ENCODE measurements around the gene PLXND1.

Gene PLXND1

DNA sequence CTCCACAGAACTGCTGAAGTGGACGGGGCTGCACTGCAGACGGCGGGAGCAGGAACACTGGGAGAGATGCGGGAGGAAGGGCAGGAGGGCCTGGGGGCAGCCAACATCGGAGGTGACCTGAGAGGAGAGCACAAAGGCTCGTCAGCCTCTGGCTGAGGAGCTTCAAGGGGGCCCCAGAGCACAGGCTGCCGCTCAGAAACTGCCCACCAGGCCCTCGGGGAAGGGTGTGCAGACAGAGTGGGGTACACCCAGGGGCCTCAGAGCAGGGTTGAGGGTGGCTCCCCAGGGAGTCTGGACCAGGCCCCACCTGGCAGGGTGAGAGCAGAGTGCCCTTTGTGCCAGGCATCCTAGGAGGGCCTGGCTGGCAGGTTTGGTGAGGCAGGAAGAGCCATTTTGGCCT lies 92.8 kb downstream of the PLXND1 start:
- no peaks in the 10 kb centered on the region for H3K27me3 ChIP-seq (ENCODE audit: control insufficient read depth in 1 of 2, insufficient read depth in 2 of 2, low read length in 2 of 2)
- H3K36me3 ChIP-seq (ENCODE audit: control insufficient read depth in 2 of 2, insufficient read depth in 2 of 2, low read length in 2 of 2) = peaks cover 4 to 41% of the 10 kb centered on the region in 2 donors
- no peaks in the 10 kb centered on the region for H3K9me3 ChIP-seq (ENCODE audit: control insufficient read depth in 2 of 2, low read length in 2 of 2)
- no peak overlapping the region for H3K9ac ChIP-seq (ENCODE audit: low read length in 2 of 2)
- no peaks in the 10 kb centered on the region for H3K4me1 ChIP-seq (ENCODE audit: control insufficient read depth, insufficient read depth, low read length)
- H3K4me3 ChIP-seq (ENCODE audit: low read length in 2 of 2) = no peak overlapping the region
- H3K27ac ChIP-seq (ENCODE audit: low read length) = no peak overlapping the region

DNA sequence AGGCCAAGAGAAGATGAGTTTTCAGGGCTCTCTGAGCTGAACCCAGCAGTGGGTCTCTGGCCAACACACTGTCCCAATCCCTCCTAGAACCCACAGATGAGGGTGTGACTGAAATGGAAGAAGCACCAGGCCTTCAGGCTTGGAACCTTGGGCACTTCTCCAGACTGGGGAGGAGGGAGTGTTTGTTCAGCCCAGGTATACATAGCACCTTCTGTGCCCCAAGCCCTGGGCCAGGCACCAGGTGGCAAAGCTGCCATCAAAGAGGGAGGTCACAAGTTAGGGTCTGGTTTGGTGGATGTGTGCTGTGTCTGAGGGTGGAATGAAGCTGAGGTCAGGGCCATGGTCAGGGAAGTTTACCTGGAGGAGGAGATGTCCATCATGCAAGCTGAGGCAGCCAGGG lies 93.9 kb downstream of the PLXND1 start:
- Histone ChIP-seq H3K4me3 (ENCODE audit: low read length in 2 of 2) (no peak overlapping the region), H3K9ac (ENCODE audit: low read length in 2 of 2) (no peak overlapping the region), H3K27ac (ENCODE audit: low read length) (no peak overlapping the region), H3K27me3 (ENCODE audit: control insufficient read depth in 1 of 2, insufficient read depth in 2 of 2, low read length in 2 of 2) (no peaks in the 10 kb centered on the region), H3K36me3 (ENCODE audit: control insufficient read depth in 2 of 2, insufficient read depth in 2 of 2, low read length in 2 of 2) (peaks cover 6 to 48% of the 10 kb centered on the region in 2 donors), H3K4me1 (ENCODE audit: control insufficient read depth, insufficient read depth, low read length) (no peaks in the 10 kb centered on the region), H3K9me3 (ENCODE audit: control insufficient read depth in 2 of 2, low read length in 2 of 2) (no peaks in the 10 kb centered on the region)

DNA sequence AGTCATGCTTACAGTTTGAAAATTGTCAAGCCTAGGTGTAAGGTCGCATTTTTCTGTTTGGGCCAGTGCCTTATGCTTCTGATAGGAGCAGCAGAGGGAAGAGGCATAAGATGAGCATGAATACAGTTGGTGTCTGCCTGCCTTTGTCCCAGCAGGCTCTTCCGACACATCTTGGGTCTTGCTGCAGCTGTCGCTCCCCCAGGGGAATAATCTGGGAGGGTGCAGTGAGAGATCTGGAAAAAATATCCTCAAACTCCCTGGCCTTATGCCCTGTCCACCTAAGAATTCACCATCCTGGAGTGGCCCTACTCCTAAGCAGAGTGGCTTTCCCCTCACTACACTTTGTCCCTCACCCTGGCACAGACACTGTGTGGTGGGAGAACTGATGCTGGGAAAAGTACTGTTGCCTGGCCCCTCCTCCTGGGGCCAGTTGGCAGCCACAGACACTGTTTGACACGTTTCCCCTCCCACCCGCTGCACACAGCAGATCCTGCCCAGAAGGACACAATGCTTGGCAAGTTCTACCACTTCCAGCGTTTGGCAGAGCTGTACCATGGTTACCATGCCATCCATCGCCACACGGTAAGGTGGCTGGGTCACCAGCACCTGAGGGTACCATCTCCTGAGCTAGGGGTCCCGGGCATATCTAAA lies 99.2 kb downstream of the PLXND1 start:
- Histone ChIP-seq H3K27ac (ENCODE audit: low read length) (no peak overlapping the region), H3K9ac (ENCODE audit: low read length in 2 of 2) (no peak overlapping the region), H3K36me3 (ENCODE audit: control insufficient read depth in 2 of 2, insufficient read depth in 2 of 2, low read length in 2 of 2) (peaks cover 21 to 49% of the 10 kb centered on the region in 2 donors), H3K4me1 (ENCODE audit: control insufficient read depth, insufficient read depth, low read length) (peaks cover 2% of the 10 kb centered on the region), H3K9me3 (ENCODE audit: control insufficient read depth in 2 of 2, low read length in 2 of 2) (no peaks in the 10 kb centered on the region), H3K27me3 (ENCODE audit: control insufficient read depth in 1 of 2, insufficient read depth in 2 of 2, low read length in 2 of 2) (no peaks in the 10 kb centered on the region), H3K4me3 (ENCODE audit: low read length in 2 of 2) (no peak overlapping the region)

DNA sequence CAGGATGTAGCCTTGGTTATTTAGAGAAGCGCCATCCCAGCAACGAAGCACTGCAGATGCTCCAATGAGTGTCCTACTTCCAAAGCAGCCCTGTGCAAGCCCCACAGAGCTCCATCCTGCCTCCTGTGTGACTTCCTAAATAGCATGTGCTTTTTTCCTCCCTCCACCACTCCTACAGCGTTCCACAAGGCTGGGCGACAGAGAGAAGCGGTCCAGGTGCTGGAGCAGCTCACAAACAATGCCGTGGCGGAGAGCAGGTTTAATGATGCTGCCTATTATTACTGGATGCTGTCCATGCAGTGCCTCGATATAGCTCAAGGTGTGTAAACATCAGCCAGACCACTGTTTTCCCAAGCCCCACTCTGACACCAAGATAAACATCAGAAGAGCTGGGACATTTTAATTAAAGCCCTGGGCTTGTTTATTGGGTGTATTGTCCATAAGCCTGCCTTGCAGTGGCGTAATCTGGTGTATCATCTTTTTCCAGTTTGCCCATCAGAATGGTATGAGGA lies 100.2 kb downstream of the PLXND1 start:
- peaks cover 21 to 47% of the 10 kb centered on the region in 2 donors for H3K36me3 ChIP-seq (ENCODE audit: control insufficient read depth in 2 of 2, insufficient read depth in 2 of 2, low read length in 2 of 2)
- H3K4me3 ChIP-seq (ENCODE audit: low read length in 2 of 2) = no peak overlapping the region
- peaks cover 2% of the 10 kb centered on the region for H3K4me1 ChIP-seq (ENCODE audit: control insufficient read depth, insufficient read depth, low read length)
- H3K9ac ChIP-seq (ENCODE audit: low read length in 2 of 2) = no peak overlapping the region
- H3K27me3 ChIP-seq (ENCODE audit: control insufficient read depth in 1 of 2, insufficient read depth in 2 of 2, low read length in 2 of 2) = no peaks in the 10 kb centered on the region
- H3K27ac ChIP-seq (ENCODE audit: low read length) = no peak overlapping the region
- no peaks in the 10 kb centered on the region for H3K9me3 ChIP-seq (ENCODE audit: control insufficient read depth in 2 of 2, low read length in 2 of 2)

DNA sequence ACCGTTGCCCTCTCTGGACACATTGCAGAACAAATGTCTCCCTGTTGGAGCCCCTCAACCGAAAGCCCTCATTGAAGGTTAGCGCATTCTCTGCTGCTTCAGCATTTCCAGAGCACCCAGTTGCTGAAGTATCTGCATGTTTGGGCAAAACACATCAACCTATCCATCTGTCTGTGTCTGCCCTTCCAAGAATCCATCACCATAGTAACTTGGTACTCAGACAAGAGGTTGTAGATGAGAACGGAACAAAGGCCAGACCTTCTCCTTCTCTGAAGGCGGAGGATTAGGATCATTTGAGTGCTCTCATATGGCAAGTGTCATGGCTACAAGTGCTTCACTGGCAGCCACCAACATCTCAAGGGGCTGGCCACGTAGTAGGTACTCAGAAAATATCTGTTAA lies 101.1 kb downstream of the PLXND1 start:
- no peaks in the 10 kb centered on the region for H3K9me3 ChIP-seq (ENCODE audit: control insufficient read depth in 2 of 2, low read length in 2 of 2)
- H3K4me3 ChIP-seq (ENCODE audit: low read length in 2 of 2) = no peak overlapping the region
- no peak overlapping the region for H3K9ac ChIP-seq (ENCODE audit: low read length in 2 of 2)
- no peaks in the 10 kb centered on the region for H3K27me3 ChIP-seq (ENCODE audit: control insufficient read depth in 1 of 2, insufficient read depth in 2 of 2, low read length in 2 of 2)
- H3K4me1 ChIP-seq (ENCODE audit: control insufficient read depth, insufficient read depth, low read length) = peaks cover 2% of the 10 kb centered on the region
- H3K27ac ChIP-seq (ENCODE audit: low read length) = no peak overlapping the region
- H3K36me3 ChIP-seq (ENCODE audit: control insufficient read depth in 2 of 2, insufficient read depth in 2 of 2, low read length in 2 of 2) = peaks cover 25 to 51% of the 10 kb centered on the region in 2 donors

All from stomach smooth muscle (tissue), 2 donors.